HG02763 (cell line): ENCODE measurements around the gene COMT.
"Not testable (repeated sequence)": the region's sequence is repeated elsewhere in the genome, so short reads cannot be mapped to it uniquely, and the experiment has no call there.

ENCODE experiments used
- ATAC-seq: cut with Tn5 transposase; IDR thresholded peaks from one replicate; pipeline ENCODE4 v1.9.1; 2021; ENCODE audit warnings: mild to moderate bottlenecking, moderate library complexity; ENCODE audit not compliant: unreplicated experiment

The COMT gene

GRCh38 chr22:19928207-19928606 is 13.4 kb upstream of the COMT start:
- ATAC-seq = no peak

GRCh38 chr22:19929586-19930550 is 11.7 kb upstream of the COMT start:
- no peak for ATAC-seq

GRCh38 chr22:19930551-19931486 is 10.8 kb upstream of the COMT start:
- no peak for ATAC-seq

GRCh38 chr22:19931514-19931913 is 10.1 kb upstream of the COMT start:
- ATAC-seq = no peak

- ATAC-seq = no peak
These were observed 9.0 kb upstream of the COMT start for GRCh38 chr22:19932367-19933206.

- ATAC-seq = no peak
These were observed 8.0 kb upstream of the COMT start for GRCh38 chr22:19933341-19934241.

DNA sequence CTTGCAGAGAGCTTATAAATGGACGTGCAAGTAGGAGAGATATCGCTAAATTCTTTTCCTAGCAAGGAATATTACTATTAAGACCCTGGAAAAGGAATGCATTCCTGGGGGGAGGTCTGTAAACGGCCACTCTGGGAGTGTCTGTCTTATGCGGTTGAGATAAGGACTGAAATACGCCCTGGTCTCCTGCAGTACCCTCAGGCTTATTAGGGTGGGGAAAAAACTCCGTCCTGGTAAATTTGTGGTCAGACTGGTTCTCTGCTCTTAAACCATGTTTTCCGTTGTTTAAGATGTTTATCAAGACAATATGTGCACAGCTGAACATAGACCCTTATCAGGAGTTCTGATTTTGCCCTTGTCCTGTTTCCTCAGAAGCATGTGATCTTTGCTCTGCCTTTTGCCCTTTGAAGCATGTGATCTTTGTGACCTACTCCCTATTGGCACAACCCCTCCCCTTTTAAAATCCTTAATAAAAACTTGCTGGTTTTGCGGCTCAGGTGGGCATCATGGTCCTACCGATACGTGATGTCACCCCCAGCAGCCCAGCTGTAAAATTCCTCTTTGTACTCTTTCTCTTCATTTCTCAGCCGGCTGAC is 6.4 kb upstream of the COMT start:
- ATAC-seq = not testable (repeated sequence)

DNA sequence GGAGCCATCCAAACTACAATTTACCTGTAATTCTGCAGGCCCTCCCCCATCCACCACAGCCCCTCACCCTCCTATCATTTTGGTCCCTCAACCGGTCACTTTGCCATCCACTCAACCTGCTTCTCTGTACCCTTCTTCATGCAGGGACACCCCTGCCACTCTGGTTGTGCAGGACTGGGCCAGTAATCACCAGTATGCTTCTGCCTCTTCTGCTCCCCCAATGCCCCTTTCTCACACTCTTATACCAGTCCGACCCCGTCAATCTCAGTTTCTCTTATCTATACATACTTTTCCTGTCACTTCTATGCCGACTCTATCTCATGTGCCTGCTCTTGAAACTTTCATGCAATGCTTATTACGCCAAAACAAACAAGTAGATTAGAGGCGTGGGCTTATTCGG is 5.1 kb upstream of the COMT start:
- no peak for ATAC-seq

- no peak for ATAC-seq
These were observed 3.7 kb upstream of the COMT start for GRCh38 chr22:19937616-19938473.

- no peak for ATAC-seq
These were observed 822 bp upstream of the COMT start for GRCh38 chr22:19940536-19941364.

GRCh38 chr22:19942157-19943081 is 847 bp downstream of the COMT start:
- peak; percentile 9 for ATAC-seq

DNA sequence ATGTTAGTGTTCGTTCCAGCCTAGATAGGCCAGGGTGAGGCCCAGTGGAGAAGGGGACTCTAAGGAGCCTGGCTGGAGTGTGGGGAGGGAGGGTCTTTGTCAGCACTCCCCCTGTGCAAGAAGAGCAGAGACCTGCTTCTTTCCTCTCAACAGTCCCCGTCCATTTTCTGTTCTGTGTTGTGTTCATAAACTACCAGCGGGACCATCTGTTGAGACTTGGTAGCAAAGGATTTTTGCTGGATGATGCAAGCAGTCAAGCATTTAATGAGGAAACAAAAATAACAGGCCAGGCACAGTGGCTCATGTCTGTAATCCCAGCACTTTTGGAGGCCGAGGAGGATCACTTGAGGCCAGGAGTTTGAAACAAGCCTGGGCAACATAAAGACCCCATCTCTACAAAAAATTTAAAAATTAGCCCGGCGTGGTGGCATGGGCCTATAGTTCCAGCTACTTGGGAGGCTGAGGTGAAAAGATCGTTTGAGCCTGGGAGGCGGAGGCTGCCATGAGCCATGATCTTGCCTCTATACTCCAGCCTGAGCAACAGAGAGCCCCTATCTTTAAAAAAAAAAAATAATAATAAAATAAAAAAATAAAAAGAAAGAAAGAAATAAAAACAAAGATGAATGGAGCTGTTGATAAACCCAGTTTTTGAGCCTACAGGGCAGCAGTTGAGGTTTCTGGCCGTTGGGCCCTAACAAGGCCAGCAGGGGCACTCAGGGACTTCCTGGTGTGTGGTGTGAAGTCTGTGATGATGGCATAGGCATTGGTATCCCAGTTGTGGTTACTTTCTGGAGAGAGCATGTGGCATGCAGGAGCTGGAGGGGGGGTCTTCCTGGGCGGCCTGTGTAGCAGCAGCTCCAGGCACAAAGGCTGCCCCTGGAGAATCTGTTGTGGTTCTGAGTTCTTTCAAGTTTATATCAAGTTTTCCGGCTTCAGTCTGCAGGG is 1.8 kb downstream of the COMT start:
- no peak for ATAC-seq

- no peak for ATAC-seq
These were observed 6.6 kb downstream of the COMT start for GRCh38 chr22:19948057-19948760.

DNA sequence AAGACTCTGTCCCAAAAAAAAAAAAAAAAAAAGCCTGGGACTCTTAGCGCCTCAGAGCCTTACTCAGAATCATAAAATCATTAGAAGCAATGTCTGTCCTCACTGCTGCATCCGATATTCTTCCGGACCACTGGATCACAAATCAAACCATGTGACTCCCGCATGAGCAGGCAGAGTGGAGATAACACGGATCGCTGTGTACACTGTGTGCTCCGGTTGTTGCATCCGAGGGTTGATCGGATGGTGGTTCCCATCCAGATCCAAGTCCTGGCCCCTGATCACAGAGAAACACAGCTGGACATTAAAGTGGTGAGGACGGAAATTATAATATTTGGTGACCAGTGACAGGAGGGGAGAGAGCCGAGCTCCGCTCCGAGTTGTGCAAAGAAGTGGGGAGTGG is 9.8 kb downstream of the COMT start:
- no peak for ATAC-seq
